Body of pancreas (tissue), 4 donors: ENCODE measurements around the gene ZAP70. TPM values are rescaled to one million over a fixed set of nuclear protein-coding genes. Genes with fewer than 3 reads are reported as not detected.

Source experiments
- ATAC-seq: fragments of 150-250 bp; one replicate; pipeline ENCODE4 v1.9.1; 2016
- DNase-seq, 4 donors: peaks; one replicate each; pipeline ENCODE4 v3.0.0-alpha.2; 2019
- H3K27ac ChIP-seq, 4 donors: fragments of 200-600 bp; sonication (generic); 1 replicate in 3 of 4; 2 replicates in 1 of 4; pipeline versions ENCODE4 v1.5.1 to v1.6.1; 2016 to 2019; ENCODE audit warnings: mild to moderate bottlenecking in 1 of 4, mixed read lengths in 1 of 4, moderate library complexity in 1 of 4
- H3K27me3 ChIP-seq, 2 donors: fragments of 200-600 bp; sonication (generic); one replicate each; pipeline ENCODE4 v1.6.0; 2016; ENCODE audit warnings: mild to moderate bottlenecking in 1 of 2
- H3K36me3 ChIP-seq, 2 donors: fragments of 200-600 bp; sonication (generic); replicated peaks in 1 of 2; 2 replicates each; pipeline ENCODE4 v1.5.1; 2016; ENCODE audit warnings: low read depth in 2 of 2; ENCODE audit not compliant: insufficient read depth in 1 of 2
- H3K4me1 ChIP-seq: fragments of 200-600 bp; sonication (generic); one replicate; pipeline ENCODE4 v1.6.0; 2016
- H3K4me3 ChIP-seq, 2 donors: fragments of 200-600 bp; sonication (generic); 1 replicate in 1 of 2; 2 replicates in 1 of 2; pipeline ENCODE4 v1.5.1; 2016 to 2019
- H3K9me3 ChIP-seq, 3 donors: fragments of 200-600 bp; sonication (generic); 1 replicate in 2 of 3; 2 replicates in 1 of 3; pipeline ENCODE4 v1.5.1; 2016
- POLR2A ChIP-seq, 3 donors: fragments of 450-650 bp; IDR thresholded peaks; one replicate each; pipeline ENCODE4 v1.6.1; 2016; ENCODE audit warnings: antibody characterized with exemption in 3 of 3, mild to moderate bottlenecking in 2 of 3
- WGBS, 2 donors: methylation state at CpG; one replicate each; pipeline ENCODE4 v1.1.5; 2017; 5-methylcytosine and 5-hydroxymethylcytosine counted together
- intact Hi-C: fragments of 100-400 bp; cut with DNase I; formaldehyde crosslinking; loops from one replicate; pipeline ENCODE4 v1.15.1; 2023
- total RNA-seq, 2 donors: library from RNA; depleted of rRNA; stranded (reverse); fragments of >200 nt; gene quantifications; one replicate each; pipeline ENCODE4 v1.1.0, GENCODE V29; 2016
- TF ChIP-seq, protein P1 (sequence below), 7 experiments: fragments of 450-650 bp in 4 of 7; fragments of 200-600 bp in 3 of 7; sonication (generic) in 3 of 7; IDR thresholded peaks; one replicate each; pipeline ENCODE4 v1.5.1; 2016 to 2019; ENCODE audit warnings: antibody characterized with exemption in 7 of 7

ZAP70 gene
- total RNA-seq, 2 donors from 2014 or later = 2.1 to 4.0 TPM

DNA sequence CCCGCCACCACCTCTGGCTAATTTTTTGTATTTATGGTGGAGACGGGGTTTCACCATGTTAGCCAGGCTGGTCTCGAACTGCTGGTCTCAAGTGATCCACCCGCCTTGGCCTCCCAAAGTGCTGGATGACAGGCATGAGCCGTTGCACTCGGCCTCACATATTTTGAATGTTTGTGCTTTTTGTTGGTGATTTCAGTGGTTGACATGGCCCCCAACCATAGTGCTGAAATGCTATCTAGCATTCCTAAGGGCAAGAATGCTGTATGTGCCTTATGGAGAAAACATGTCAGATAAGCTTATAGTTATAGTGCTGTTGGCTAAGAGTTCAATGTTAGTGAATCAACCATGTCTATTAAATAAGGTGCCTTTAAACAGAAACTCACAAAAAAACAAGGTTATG, 8.9 kb downstream of the ZAP70 start:
- WGBS, 2 donors = 79 to 93% methylated on average over 6 of the region's 6 CpGs

DNA sequence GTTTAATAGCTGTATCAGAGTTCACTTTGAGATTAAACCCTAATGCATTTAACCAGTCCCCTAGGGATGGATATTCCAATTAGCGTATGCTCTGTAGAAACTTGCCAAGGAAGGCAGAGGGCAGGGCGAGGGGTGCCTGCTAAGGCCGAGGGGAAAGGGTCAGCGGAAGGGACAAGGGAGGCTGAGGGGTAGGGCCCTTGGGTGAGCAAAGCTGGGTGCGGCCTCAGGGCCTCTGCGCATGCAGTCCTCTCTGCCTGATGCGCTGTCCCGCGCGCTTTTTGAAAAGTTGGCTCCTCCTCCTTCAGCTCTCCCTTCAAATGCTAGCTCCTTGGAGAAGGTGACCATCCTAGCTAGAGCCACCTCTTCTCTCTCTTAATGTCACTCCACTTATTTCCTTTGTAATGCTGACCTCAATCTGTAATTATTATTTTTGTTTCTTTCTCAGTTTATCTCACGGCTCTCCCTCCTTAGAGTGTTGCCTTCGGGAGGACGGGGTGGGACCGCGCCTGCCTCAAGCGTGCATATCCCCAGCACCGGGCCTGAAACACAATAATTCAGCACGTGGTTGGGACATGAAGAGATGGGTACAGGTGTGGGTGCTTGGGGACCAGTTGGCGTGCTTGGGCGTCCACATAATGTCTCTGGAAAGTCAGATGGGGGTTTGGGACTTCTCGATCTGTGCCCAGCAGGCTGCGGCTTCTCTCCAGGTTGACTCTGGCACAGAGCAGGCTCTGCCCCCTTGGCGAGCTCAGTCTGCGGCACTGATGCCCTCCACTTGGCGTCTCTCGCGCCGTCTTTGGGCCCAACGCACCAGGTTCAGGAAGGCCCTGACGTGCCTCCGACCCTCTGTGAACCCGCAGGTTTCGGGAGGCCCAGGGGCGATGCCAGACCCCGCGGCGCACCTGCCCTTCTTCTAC, 10.0 kb downstream of the ZAP70 start:
- intact Hi-C loops = no loop called here
- Histone ChIP-seq H3K9me3 (no peaks in the 10 kb centered on the region), H3K4me3 (no peak overlapping the region), H3K36me3 (no peaks in the 10 kb centered on the region), H3K27me3 (no peaks in the 10 kb centered on the region), H3K4me1 (no peaks in the 10 kb centered on the region), H3K27ac (no peak overlapping the region)
- no peak for DNase-seq
- 78 to 85% methylated on average over 25 to 37 of the region's 37 CpGs for WGBS, 2 donors
- ATAC-seq = no peak
- TF ChIP-seq, protein P1, sequence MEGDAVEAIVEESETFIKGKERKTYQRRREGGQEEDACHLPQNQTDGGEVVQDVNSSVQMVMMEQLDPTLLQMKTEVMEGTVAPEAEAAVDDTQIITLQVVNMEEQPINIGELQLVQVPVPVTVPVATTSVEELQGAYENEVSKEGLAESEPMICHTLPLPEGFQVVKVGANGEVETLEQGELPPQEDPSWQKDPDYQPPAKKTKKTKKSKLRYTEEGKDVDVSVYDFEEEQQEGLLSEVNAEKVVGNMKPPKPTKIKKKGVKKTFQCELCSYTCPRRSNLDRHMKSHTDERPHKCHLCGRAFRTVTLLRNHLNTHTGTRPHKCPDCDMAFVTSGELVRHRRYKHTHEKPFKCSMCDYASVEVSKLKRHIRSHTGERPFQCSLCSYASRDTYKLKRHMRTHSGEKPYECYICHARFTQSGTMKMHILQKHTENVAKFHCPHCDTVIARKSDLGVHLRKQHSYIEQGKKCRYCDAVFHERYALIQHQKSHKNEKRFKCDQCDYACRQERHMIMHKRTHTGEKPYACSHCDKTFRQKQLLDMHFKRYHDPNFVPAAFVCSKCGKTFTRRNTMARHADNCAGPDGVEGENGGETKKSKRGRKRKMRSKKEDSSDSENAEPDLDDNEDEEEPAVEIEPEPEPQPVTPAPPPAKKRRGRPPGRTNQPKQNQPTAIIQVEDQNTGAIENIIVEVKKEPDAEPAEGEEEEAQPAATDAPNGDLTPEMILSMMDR (IDR thresholded peaks at IDR 0.05) = no peak
- TF ChIP-seq POLR2A (IDR thresholded peaks at IDR 0.05) = no peak

More for the DNA sequence above, 8.9 kb downstream of the ZAP70 start:
- intact Hi-C loops = no loop called here
- no peak for DNase-seq
- Histone ChIP-seq H3K27me3 (no peaks in the 10 kb centered on the region), H3K4me1 (no peaks in the 10 kb centered on the region), H3K36me3 (no peaks in the 10 kb centered on the region), H3K9me3 (no peaks in the 10 kb centered on the region), H3K4me3 (no peak overlapping the region), H3K27ac (no peak overlapping the region)
- TF ChIP-seq POLR2A (IDR thresholded peaks at IDR 0.05) = no peak
- TF ChIP-seq, protein P1 (IDR thresholded peaks at IDR 0.05) = no peak
- ATAC-seq = no peak

DNA sequence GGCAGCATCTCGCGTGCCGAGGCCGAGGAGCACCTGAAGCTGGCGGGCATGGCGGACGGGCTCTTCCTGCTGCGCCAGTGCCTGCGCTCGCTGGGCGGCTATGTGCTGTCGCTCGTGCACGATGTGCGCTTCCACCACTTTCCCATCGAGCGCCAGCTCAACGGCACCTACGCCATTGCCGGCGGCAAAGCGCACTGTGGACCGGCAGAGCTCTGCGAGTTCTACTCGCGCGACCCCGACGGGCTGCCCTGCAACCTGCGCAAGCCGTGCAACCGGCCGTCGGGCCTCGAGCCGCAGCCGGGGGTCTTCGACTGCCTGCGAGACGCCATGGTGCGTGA, 10.7 kb downstream of the ZAP70 start:
- Histone ChIP-seq H3K36me3 (no peaks in the 10 kb centered on the region), H3K27me3 (no peaks in the 10 kb centered on the region), H3K4me1 (no peaks in the 10 kb centered on the region), H3K4me3 (no peak overlapping the region), H3K9me3 (no peaks in the 10 kb centered on the region), H3K27ac (no peak overlapping the region)
- no peak for TF ChIP-seq POLR2A (IDR thresholded peaks at IDR 0.05)
- TF ChIP-seq, protein P1 (IDR thresholded peaks at IDR 0.05) = no peak
- intact Hi-C loops = no loop called here
- ATAC-seq (no peak), DNase-seq (no peak)
- 37 to 54% methylated on average over 28 to 36 of the region's 41 CpGs for WGBS, 2 donors

DNA sequence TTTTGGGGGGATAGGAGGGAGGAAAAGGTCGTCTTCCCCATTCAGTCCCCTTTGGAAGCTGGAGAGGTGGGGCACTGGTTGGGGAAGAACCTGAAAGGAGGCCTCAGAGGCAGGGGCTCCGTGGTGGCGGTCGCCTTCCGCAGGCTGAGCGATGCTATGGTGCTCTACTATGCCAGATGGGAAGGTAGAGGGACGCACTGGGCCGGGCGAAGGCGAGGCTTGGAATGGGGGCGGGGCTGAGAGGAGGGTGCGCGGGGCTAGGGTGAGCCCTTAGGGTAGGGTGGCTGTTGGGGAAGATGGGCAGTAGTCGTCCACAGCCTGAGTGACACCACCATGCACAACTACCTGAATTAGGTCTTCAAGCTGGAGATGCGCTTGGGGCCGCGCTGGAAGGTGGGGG, 11.1 kb downstream of the ZAP70 start:
- TF ChIP-seq, protein P1 (IDR thresholded peaks at IDR 0.05) = no peak
- no peak for TF ChIP-seq POLR2A (IDR thresholded peaks at IDR 0.05)
- Histone ChIP-seq H3K4me1 (no peaks in the 10 kb centered on the region), H3K27ac (no peak overlapping the region), H3K9me3 (no peaks in the 10 kb centered on the region), H3K27me3 (no peaks in the 10 kb centered on the region), H3K4me3 (no peak overlapping the region), H3K36me3 (no peaks in the 10 kb centered on the region)
- intact Hi-C loops = no loop called here
- WGBS, 2 donors = 69 to 75% methylated on average over 17 of the region's 17 CpGs
- ATAC-seq (no peak), DNase-seq (no peak)
